ENCODE measurements around the gene AFP.

GRCh38 chr4:73414936-73415271, 21.1 kb upstream of the AFP start:
- TF ChIP-seq POLR2AphosphoS5 (IDR thresholded peaks at IDR 0.05) (no peak), CTCF (IDR thresholded peaks at IDR 0.05) (no peak)
